Fibroblast of lung (primary cell): Measurements from ENCODE around the gene PTER. TPM values are rescaled to one million over a fixed set of nuclear protein-coding genes. Genes with fewer than 3 reads are reported as not detected.

Experiments
- DNase-seq, 2 donors: peaks; one replicate each; pipeline versions ENCODE4 v3.0.0 to v3.0.0-alpha.2; 2010; ENCODE audit warnings: low read depth in 2 of 2
- H2AFZ ChIP-seq: 2 replicates; pipeline ENCODE4 v1.5.1; 2012; ENCODE audit warnings: low read length, control low read depth, inconsistent platforms
- H3K27ac ChIP-seq: 2 replicates; pipeline ENCODE4 v1.5.1; 2011; ENCODE audit warnings: low read length, control low read depth; ENCODE audit not compliant: insufficient read depth
- H3K27me3 ChIP-seq: 2 replicates; pipeline ENCODE4 v1.5.1; 2011; ENCODE audit warnings: mild to moderate bottlenecking, low read length; ENCODE audit not compliant: control insufficient read depth, insufficient read depth
- H3K36me3 ChIP-seq: 2 replicates; pipeline ENCODE4 v1.5.1; 2011; ENCODE audit warnings: low read length; ENCODE audit not compliant: control insufficient read depth, insufficient read depth
- H3K4me1 ChIP-seq: 2 replicates; pipeline ENCODE4 v1.5.1; 2011; ENCODE audit warnings: low read length; ENCODE audit not compliant: control insufficient read depth, insufficient read depth; ENCODE audit errors: extremely low read depth
- H3K4me2 ChIP-seq: 2 replicates; pipeline ENCODE4 v1.5.1; 2011; ENCODE audit warnings: low read length, control low read depth; ENCODE audit not compliant: insufficient read depth; ENCODE audit errors: extremely low read depth
- H3K4me3 ChIP-seq, 4 experiments: fragments of 200-600 bp in 1 of 4; sonication (generic) in 1 of 4; replicated peaks in 1 of 4; 2 replicates each; pipeline ENCODE4 v1.5.1; 2011 to 2016; ENCODE audit warnings: low read length in 4 of 4, low read depth in 3 of 4, mild to moderate bottlenecking in 3 of 4, control low read depth in 2 of 4, inconsistent platforms in 1 of 4, mixed read lengths in 1 of 4; ENCODE audit not compliant: insufficient read depth in 1 of 4; ENCODE audit errors: control extremely low read depth in 1 of 4
- H3K79me2 ChIP-seq: 2 replicates; pipeline ENCODE4 v1.5.1; 2012; ENCODE audit warnings: mild to moderate bottlenecking, low read length, inconsistent platforms; ENCODE audit not compliant: control insufficient read depth, insufficient read depth
- H3K9ac ChIP-seq: 2 replicates; pipeline ENCODE4 v1.5.1; 2011; ENCODE audit warnings: mild to moderate bottlenecking, low read length, control low read depth; ENCODE audit not compliant: insufficient read depth
- H3K9me3 ChIP-seq: 2 replicates; pipeline ENCODE4 v1.5.1; 2012; ENCODE audit warnings: low read depth, low read length; ENCODE audit not compliant: control insufficient read depth, insufficient read depth
- H4K20me1 ChIP-seq: 2 replicates; pipeline ENCODE4 v1.5.1; 2011; ENCODE audit warnings: low read length; ENCODE audit not compliant: control insufficient read depth, insufficient read depth; ENCODE audit errors: extremely low read depth
- CTCF ChIP-seq, 2 donors: IDR thresholded peaks in 1 of 2; conservative IDR thresholded peaks in 1 of 2; 1 replicate in 1 of 2; 2 replicates in 1 of 2; pipeline ENCODE4 v1.5.1; 2011 to 2012; ENCODE audit warnings: low read length in 2 of 2, control low read depth in 1 of 2, inconsistent platforms in 1 of 2, low read depth in 1 of 2, mild to moderate bottlenecking in 1 of 2
- EZH2 ChIP-seq: IDR thresholded peaks from 2 replicates; pipeline ENCODE4 v1.5.1; 2012; ENCODE audit warnings: low read length, control low read depth, mild to moderate bottlenecking; ENCODE audit errors: missing control alignments
- polyA plus RNA-seq, 2 donors: library from polyadenylated mRNA; depleted of rRNA in 1 of 2; stranded (reverse) in 1 of 2; unstranded in 1 of 2; fragments of >200 nt; gene quantifications; 2 replicates each; pipeline ENCODE4 v1.2.1, GENCODE V29; 2011 to 2012; ENCODE audit warnings: missing spikeins in 1 of 2
- total RNA-seq: library from RNA; depleted of rRNA; stranded (reverse); fragments of >200 nt; gene quantifications from 2 replicates; pipeline ENCODE4 v1.2.1, GENCODE V29; 2014

Gene PTER
- total and polyA plus RNA-seq, 2 donors (not counting 1 experiment from before 2014, with no cell fraction given) = 8.8 to 10.4 TPM

- Histone ChIP-seq H3K4me1 (no peaks in the 10 kb centered on the region), H3K9me3 (no peaks in the 10 kb centered on the region), H3K4me2 (no peak overlapping the region), H3K79me2 (no peaks in the 10 kb centered on the region), H3K9ac (no peak overlapping the region), H4K20me1 (no peaks in the 10 kb centered on the region), H3K4me3 (no peak overlapping the region), H2AFZ (no peak overlapping the region), H3K27me3 (no peaks in the 10 kb centered on the region), H3K36me3 (no peaks in the 10 kb centered on the region), H3K27ac (no peak overlapping the region)
- TF ChIP-seq CTCF (conservative IDR thresholded peaks at IDR 0.05 in 1 of 2, IDR thresholded peaks at IDR 0.05 in 1 of 2; ENCODE audit: low read depth in 1 of 2, low read length in 2 of 2) (no peak), EZH2 (no peak)
- no peak for DNase-seq
These were observed 68.4 kb downstream of the PTER start for GRCh38 chr10:16505161-16505560.

GRCh38 chr10:16509996-16510395 is 73.2 kb downstream of the PTER start:
- Histone ChIP-seq H3K36me3 (no peaks in the 10 kb centered on the region), H4K20me1 (no peaks in the 10 kb centered on the region), H2AFZ (no peak overlapping the region), H3K27me3 (no peaks in the 10 kb centered on the region), H3K4me2 (no peak overlapping the region), H3K27ac (no peak overlapping the region), H3K4me3 (no peak overlapping the region), H3K4me1 (no peaks in the 10 kb centered on the region), H3K9me3 (no peaks in the 10 kb centered on the region), H3K9ac (no peak overlapping the region), H3K79me2 (no peaks in the 10 kb centered on the region)
- peak in 1 of 2 donors; percentile 6 for DNase-seq
- TF ChIP-seq EZH2 = no peak
- no peak for TF ChIP-seq CTCF (conservative IDR thresholded peaks at IDR 0.05 in 1 of 2, IDR thresholded peaks at IDR 0.05 in 1 of 2; ENCODE audit: low read depth in 1 of 2, low read length in 2 of 2)

- H3K27ac ChIP-seq = no peak overlapping the region
- TF ChIP-seq EZH2 (no peak), CTCF (conservative IDR thresholded peaks at IDR 0.05 in 1 of 2, IDR thresholded peaks at IDR 0.05 in 1 of 2; ENCODE audit: low read depth in 1 of 2, low read length in 2 of 2) (no peak)
- H3K36me3 ChIP-seq = no peaks in the 10 kb centered on the region
- no peak overlapping the region for H2AFZ ChIP-seq
- H3K27me3 ChIP-seq = no peaks in the 10 kb centered on the region
- no peaks in the 10 kb centered on the region for H3K9me3 ChIP-seq
- H4K20me1 ChIP-seq = no peaks in the 10 kb centered on the region
- no peak overlapping the region for H3K4me2 ChIP-seq
- H3K9ac ChIP-seq = no peak overlapping the region
- no peak for DNase-seq
- H3K4me3 ChIP-seq = no peak overlapping the region
- H3K79me2 ChIP-seq = no peaks in the 10 kb centered on the region
- H3K4me1 ChIP-seq = no peaks in the 10 kb centered on the region
These were observed 74.0 kb downstream of the PTER start for GRCh38 chr10:16510843-16511242.
